Fibroblast of lung (primary cell): ENCODE measurements around the gene PCDH9.

Experiments used
- EZH2 ChIP-seq: IDR thresholded peaks from 2 replicates; pipeline ENCODE4 v1.5.1; 2012; ENCODE audit warnings: low read length, control low read depth, mild to moderate bottlenecking; ENCODE audit errors: missing control alignments
- TF ChIP-seq, protein P1 (sequence below), 2 donors: IDR thresholded peaks in 1 of 2; conservative IDR thresholded peaks in 1 of 2; 1 replicate in 1 of 2; 2 replicates in 1 of 2; pipeline ENCODE4 v1.5.1; 2011 to 2012; ENCODE audit warnings: low read length in 2 of 2, control low read depth in 1 of 2, inconsistent platforms in 1 of 2, low read depth in 1 of 2, mild to moderate bottlenecking in 1 of 2

DNA sequence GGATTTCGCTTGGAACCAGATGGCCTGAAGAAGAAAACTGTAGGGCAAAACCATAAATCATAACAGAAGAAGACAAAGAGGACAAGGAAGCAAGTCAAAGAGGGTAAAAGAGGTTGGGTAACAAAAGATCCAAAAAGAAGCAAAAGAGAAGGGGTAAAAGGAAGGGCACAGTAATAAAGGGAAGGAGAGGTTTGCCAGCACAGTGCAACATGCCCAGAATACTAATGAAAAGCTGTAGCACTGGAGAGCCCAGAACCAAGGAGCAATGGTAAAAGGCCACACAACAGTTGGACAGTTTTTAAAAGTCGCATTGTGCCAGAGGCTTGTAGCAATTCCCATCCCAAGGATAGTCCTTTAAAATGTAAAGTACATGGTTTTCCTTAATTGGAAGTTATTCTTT lies 506.6 kb downstream of the PCDH9 start:
- TF ChIP-seq, protein P1, sequence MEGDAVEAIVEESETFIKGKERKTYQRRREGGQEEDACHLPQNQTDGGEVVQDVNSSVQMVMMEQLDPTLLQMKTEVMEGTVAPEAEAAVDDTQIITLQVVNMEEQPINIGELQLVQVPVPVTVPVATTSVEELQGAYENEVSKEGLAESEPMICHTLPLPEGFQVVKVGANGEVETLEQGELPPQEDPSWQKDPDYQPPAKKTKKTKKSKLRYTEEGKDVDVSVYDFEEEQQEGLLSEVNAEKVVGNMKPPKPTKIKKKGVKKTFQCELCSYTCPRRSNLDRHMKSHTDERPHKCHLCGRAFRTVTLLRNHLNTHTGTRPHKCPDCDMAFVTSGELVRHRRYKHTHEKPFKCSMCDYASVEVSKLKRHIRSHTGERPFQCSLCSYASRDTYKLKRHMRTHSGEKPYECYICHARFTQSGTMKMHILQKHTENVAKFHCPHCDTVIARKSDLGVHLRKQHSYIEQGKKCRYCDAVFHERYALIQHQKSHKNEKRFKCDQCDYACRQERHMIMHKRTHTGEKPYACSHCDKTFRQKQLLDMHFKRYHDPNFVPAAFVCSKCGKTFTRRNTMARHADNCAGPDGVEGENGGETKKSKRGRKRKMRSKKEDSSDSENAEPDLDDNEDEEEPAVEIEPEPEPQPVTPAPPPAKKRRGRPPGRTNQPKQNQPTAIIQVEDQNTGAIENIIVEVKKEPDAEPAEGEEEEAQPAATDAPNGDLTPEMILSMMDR (conservative IDR thresholded peaks at IDR 0.05 in 1 of 2, IDR thresholded peaks at IDR 0.05 in 1 of 2; ENCODE audit: low read depth in 1 of 2, low read length in 2 of 2) = no peak
- TF ChIP-seq EZH2 = no peak
